GM20000 (cell line): Measurements from ENCODE around the gene MRM3.
A peak's percentile ranks its signal among the peaks of the same experiment; 100 is the strongest.

ENCODE experiments used
- DNase-seq: peaks from one replicate; pipeline ENCODE4 v3.0.0; 2012; ENCODE audit warnings: low spot score
- CTCF ChIP-seq: IDR thresholded peaks from 2 replicates; pipeline ENCODE4 v1.5.1; 2012; ENCODE audit warnings: mild to moderate bottlenecking, control low read depth; ENCODE audit errors: extremely low read depth, missing control alignments

MRM3 gene

GRCh38 chr17:811051-811784 is 29.1 kb downstream of the MRM3 start:
- TF ChIP-seq CTCF: no peak
- DNase-seq: no peak

GRCh38 chr17:812638-813204 is 30.6 kb downstream of the MRM3 start:
- DNase-seq: no peak
- no peak for TF ChIP-seq CTCF

- no peak for TF ChIP-seq CTCF
- no peak for DNase-seq
Measured at GRCh38 chr17:814371-814770, 32.2 kb downstream of the MRM3 start.

GRCh38 chr17:819251-819650 is 37.1 kb downstream of the MRM3 start:
- TF ChIP-seq CTCF: no peak
- no peak for DNase-seq

GRCh38 chr17:823501-823902 is 41.3 kb downstream of the MRM3 start:
- DNase-seq: peak; percentile 71

GRCh38 chr17:824378-824777 is 42.2 kb downstream of the MRM3 start:
- no peak for TF ChIP-seq CTCF
- no peak for DNase-seq

More at GRCh38 chr17:823501-823902, 41.3 kb downstream of the MRM3 start:
- no peak for TF ChIP-seq CTCF

- DNase-seq: no peak
- TF ChIP-seq CTCF: no peak
Measured at GRCh38 chr17:825216-825615, 43.1 kb downstream of the MRM3 start.
